Measurements from ENCODE around the gene MUC5B.

MUC5B gene

DNA sequence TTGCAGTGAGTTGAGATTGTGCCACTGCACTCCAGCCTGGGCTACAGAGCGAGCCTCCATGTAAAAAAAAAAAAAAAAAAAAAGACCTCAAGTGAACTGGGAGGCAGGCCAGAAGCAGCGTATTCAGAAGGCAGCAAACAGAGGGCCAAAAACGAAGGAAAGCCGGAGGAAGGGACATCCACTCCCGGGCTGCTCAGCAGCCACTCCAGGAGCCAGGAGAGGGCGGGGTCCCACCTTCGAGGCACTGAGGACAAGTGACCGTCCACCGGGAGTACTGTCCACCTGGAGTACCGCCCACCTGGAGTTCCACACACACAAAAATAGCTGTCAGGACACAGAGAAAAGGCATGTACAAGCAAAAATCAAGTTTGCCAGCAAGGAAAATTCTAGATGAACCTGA, 81.1 kb downstream of the MUC5B start:
- Histone ChIP-seq H3K9me3 (ENCODE audit: control insufficient read depth, low read length) (no peaks in the 10 kb centered on the region), H3K9ac (ENCODE audit: low read length) (no peak overlapping the region), H3K27me3 (ENCODE audit: control insufficient read depth, insufficient read depth, low read length) (no peaks in the 10 kb centered on the region), H3K4me3 (ENCODE audit: low read length) (no peak overlapping the region), H3K36me3 (ENCODE audit: control insufficient read depth, insufficient read depth, low read length) (no peaks in the 10 kb centered on the region), H3K4me1 (ENCODE audit: control insufficient read depth, insufficient read depth, low read length) (peaks cover 68% of the 10 kb centered on the region)

DNA sequence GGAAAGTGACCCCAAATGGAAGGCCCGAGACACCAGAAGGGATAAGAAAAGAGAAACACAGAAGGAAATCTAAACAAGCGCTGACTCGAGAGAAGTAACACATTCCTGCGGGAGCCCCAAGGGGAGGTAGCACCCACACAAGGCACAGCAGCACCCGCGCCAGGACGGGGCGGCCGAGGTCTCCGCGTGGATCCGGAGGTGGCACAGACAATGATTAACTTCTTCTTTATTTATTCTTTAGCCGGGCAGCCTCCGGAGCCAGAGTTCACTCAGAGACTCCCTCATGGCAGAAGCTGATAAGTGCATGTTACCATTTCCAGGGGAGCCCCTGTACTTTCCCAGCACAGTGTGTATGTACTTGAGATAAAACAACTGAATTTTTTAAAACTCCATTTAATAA, 81.5 kb downstream of the MUC5B start:
- Histone ChIP-seq H3K4me1 (ENCODE audit: control insufficient read depth, insufficient read depth, low read length) (peaks cover 64% of the 10 kb centered on the region), H3K4me3 (ENCODE audit: low read length) (no peak overlapping the region), H3K36me3 (ENCODE audit: control insufficient read depth, insufficient read depth, low read length) (no peaks in the 10 kb centered on the region), H3K9me3 (ENCODE audit: control insufficient read depth, low read length) (no peaks in the 10 kb centered on the region), H3K9ac (ENCODE audit: low read length) (no peak overlapping the region), H3K27me3 (ENCODE audit: control insufficient read depth, insufficient read depth, low read length) (no peaks in the 10 kb centered on the region)

GRCh38 chr11:1305063-1305495, 82.2 kb downstream of the MUC5B start:
- no peaks in the 10 kb centered on the region for H3K9me3 ChIP-seq (ENCODE audit: control insufficient read depth, low read length)
- no peak overlapping the region for H3K9ac ChIP-seq (ENCODE audit: low read length)
- H3K4me1 ChIP-seq (ENCODE audit: control insufficient read depth, insufficient read depth, low read length) = peaks cover 63% of the 10 kb centered on the region
- no peaks in the 10 kb centered on the region for H3K36me3 ChIP-seq (ENCODE audit: control insufficient read depth, insufficient read depth, low read length)
- H3K27me3 ChIP-seq (ENCODE audit: control insufficient read depth, insufficient read depth, low read length) = no peaks in the 10 kb centered on the region
- no peak overlapping the region for H3K4me3 ChIP-seq (ENCODE audit: low read length)

DNA sequence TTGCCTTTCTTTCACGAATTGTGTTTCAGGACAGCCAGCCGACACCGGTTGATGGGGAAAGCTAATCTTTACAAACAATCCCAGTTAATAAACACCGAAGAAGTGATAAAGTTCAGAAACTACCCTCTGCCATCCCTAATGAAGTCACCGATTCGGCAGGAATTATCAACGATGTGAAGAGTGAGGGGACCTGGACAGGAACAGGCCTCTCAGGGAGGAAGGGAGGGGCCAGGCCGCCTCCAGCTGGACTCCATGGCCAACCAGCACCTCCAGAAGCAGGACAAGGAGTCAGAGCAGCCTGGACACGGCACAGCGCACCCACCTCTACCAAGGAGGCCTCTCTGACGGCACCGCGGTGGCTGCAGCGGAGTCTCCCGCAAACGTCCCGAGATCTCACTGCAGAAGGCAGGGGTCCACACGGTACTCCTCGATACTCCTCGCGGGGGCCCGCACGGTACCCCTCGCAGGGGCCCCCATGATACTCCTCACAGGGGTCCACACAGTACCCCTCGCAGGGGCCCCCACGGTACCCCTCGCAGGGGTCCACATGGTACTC, 82.7 kb downstream of the MUC5B start:
- Histone ChIP-seq H3K9me3 (ENCODE audit: control insufficient read depth, low read length) (no peaks in the 10 kb centered on the region), H3K4me1 (ENCODE audit: control insufficient read depth, insufficient read depth, low read length) (peaks cover 68% of the 10 kb centered on the region), H3K27me3 (ENCODE audit: control insufficient read depth, insufficient read depth, low read length) (no peaks in the 10 kb centered on the region), H3K9ac (ENCODE audit: low read length) (no peak overlapping the region), H3K4me3 (ENCODE audit: low read length) (no peak overlapping the region), H3K36me3 (ENCODE audit: control insufficient read depth, insufficient read depth, low read length) (no peaks in the 10 kb centered on the region)

GRCh38 chr11:1306186-1307162, 83.6 kb downstream of the MUC5B start:
- Histone ChIP-seq H3K36me3 (ENCODE audit: control insufficient read depth, insufficient read depth, low read length) (no peaks in the 10 kb centered on the region), H3K9ac (ENCODE audit: low read length) (no peak overlapping the region), H3K4me1 (ENCODE audit: control insufficient read depth, insufficient read depth, low read length) (peaks cover 70% of the 10 kb centered on the region), H3K4me3 (ENCODE audit: low read length) (no peak overlapping the region), H3K27me3 (ENCODE audit: control insufficient read depth, insufficient read depth, low read length) (no peaks in the 10 kb centered on the region), H3K9me3 (ENCODE audit: control insufficient read depth, low read length) (no peaks in the 10 kb centered on the region)

- Histone ChIP-seq H3K4me3 (ENCODE audit: low read length) (no peak overlapping the region), H3K36me3 (ENCODE audit: control insufficient read depth, insufficient read depth, low read length) (no peaks in the 10 kb centered on the region), H3K9me3 (ENCODE audit: control insufficient read depth, low read length) (no peaks in the 10 kb centered on the region), H3K9ac (ENCODE audit: low read length) (peak overlapping the region; percentile 13), H3K27me3 (ENCODE audit: control insufficient read depth, insufficient read depth, low read length) (no peaks in the 10 kb centered on the region), H3K4me1 (ENCODE audit: control insufficient read depth, insufficient read depth, low read length) (peaks cover 63% of the 10 kb centered on the region)
These were observed 84.5 kb downstream of the MUC5B start for GRCh38 chr11:1307163-1307870.

- Histone ChIP-seq H3K9ac (ENCODE audit: low read length) (peak overlapping the region; percentile 43), H3K4me3 (ENCODE audit: low read length) (no peak overlapping the region), H3K9me3 (ENCODE audit: control insufficient read depth, low read length) (no peaks in the 10 kb centered on the region), H3K27me3 (ENCODE audit: control insufficient read depth, insufficient read depth, low read length) (no peaks in the 10 kb centered on the region), H3K36me3 (ENCODE audit: control insufficient read depth, insufficient read depth, low read length) (no peaks in the 10 kb centered on the region), H3K4me1 (ENCODE audit: control insufficient read depth, insufficient read depth, low read length) (peaks cover 55% of the 10 kb centered on the region)
These were observed 85.3 kb downstream of the MUC5B start for GRCh38 chr11:1307998-1308742.

DNA sequence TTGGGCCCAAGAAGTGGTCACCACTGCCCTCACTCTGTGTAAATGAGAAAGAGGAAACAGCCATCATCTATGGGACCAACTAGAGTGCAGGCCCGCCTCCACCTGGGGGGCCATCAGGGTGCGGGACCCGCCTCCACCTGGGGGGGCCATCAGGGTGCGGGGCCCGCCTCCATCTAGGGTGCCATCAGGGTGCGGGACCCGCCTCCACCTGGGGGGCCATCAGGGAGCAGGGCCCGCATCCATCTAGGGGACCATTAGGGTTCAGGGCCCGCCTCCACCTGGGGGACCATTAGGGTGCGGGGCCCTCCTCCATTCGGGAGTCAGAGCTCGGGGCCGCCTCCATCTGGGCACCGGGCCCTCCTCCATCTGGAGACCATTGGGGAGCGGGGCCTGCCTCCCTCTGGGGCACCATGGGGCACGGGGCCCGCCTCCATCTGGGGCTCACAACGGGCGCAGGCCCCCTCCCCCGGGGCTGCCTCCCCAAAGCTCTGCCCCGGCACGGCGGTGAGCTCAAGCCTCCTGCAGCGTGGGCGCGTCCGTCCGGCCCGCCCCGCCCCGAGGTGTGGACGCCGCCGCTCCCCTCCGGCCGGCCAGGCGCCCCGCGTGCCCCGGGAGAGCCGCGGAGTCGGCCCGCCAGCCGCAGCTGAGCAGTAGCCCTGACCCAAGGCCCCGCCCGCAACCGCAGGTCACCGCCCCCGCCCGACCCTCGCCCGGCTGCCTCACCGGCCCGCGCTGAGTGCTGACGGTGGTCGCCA, 86.1 kb downstream of the MUC5B start:
- Histone ChIP-seq H3K4me3 (ENCODE audit: low read length) (no peak overlapping the region), H3K9me3 (ENCODE audit: control insufficient read depth, low read length) (no peaks in the 10 kb centered on the region), H3K4me1 (ENCODE audit: control insufficient read depth, insufficient read depth, low read length) (peaks cover 47% of the 10 kb centered on the region), H3K27me3 (ENCODE audit: control insufficient read depth, insufficient read depth, low read length) (no peaks in the 10 kb centered on the region), H3K36me3 (ENCODE audit: control insufficient read depth, insufficient read depth, low read length) (no peaks in the 10 kb centered on the region), H3K9ac (ENCODE audit: low read length) (peak overlapping the region; percentile 43)

DNA sequence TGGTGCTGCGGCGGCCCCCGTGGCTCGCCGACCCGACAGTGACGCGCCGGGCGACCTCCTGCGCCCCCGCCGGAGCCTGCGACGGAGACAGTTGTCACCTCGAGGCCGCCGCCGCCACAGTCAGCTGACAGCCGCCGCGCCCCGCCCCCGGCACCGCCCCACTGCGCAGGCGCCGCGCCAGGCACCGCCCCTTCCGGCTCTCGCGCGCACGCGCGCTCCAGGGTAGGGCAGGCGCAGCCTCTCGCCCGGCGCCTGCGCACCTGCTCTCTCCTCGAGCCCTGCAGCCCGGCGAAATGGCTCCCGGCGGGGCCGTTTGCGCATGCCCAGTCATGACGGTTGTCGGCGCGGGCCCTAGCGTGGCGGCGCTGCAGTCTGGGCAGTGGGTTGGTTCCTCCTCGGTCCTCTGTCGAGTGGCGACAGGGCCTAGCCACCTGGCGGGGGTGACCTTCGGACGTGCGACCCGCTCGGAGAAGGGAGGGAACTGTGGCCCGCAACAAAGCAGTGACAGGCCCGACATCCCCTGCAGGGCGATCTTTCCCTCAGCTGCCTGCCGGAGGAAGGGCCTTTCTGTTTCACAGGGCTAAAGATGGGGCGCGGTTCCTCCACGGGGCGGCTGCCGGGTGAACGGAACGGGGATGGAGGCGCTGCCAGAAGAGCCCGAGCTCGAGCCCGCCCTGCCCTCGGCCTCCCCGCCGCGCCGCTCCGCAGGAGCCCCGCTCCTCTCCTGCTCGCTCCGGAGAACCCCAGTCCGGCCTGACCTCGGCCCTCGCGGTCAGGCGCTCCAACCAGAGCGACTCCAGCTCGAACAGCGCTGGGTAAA, 86.8 kb downstream of the MUC5B start, which contains the start of gene TOLLIP:
TSS of gene TOLLIP (minus strand) at position 135 of the 820 bp plus-strand sequence. CDS start at position 1, 134 bp downstream.
- no peaks in the 10 kb centered on the region for H3K36me3 ChIP-seq (ENCODE audit: control insufficient read depth, insufficient read depth, low read length)
- H3K4me3 ChIP-seq (ENCODE audit: low read length) = peak within 1 kb of the TSS; percentile 74
- H3K9me3 ChIP-seq (ENCODE audit: control insufficient read depth, low read length) = no peaks in the 10 kb centered on the region
- H3K27me3 ChIP-seq (ENCODE audit: control insufficient read depth, insufficient read depth, low read length) = no peaks in the 10 kb centered on the region
- H3K9ac ChIP-seq (ENCODE audit: low read length) = peak within 1 kb of the TSS; percentile 84
- H3K4me1 ChIP-seq (ENCODE audit: control insufficient read depth, insufficient read depth, low read length) = peaks cover 40% of the 10 kb centered on the region

DNA sequence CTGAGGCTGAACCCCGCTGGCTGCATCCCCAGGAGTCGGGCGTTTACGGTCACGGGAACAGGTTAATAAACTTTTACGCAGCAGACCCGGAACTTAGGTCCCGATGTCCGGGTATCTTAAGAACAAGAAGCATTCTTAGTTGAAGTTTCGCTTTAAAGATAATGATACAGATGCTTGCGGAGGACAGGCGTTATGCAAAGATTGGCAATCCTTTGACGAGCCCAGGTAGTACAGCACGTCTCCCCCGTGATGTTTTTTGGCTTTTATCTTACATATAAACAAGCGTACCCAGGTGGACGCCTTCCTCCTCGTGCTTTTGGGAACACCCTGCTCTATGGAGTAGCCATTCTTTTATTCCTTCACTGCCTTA, 87.4 kb downstream of the MUC5B start:
- Histone ChIP-seq H3K4me1 (ENCODE audit: control insufficient read depth, insufficient read depth, low read length) (peaks cover 34% of the 10 kb centered on the region), H3K9ac (ENCODE audit: low read length) (peak overlapping the region; percentile 84), H3K9me3 (ENCODE audit: control insufficient read depth, low read length) (no peaks in the 10 kb centered on the region), H3K4me3 (ENCODE audit: low read length) (peak overlapping the region; percentile 74), H3K36me3 (ENCODE audit: control insufficient read depth, insufficient read depth, low read length) (no peaks in the 10 kb centered on the region), H3K27me3 (ENCODE audit: control insufficient read depth, insufficient read depth, low read length) (no peaks in the 10 kb centered on the region)
